Ovary (tissue), 3 donors: ENCODE data around the gene SNAPC3.
"Not testable (repeated sequence)": the region's sequence is repeated elsewhere in the genome, so short reads cannot be mapped to it uniquely, and the experiment has no call there.

ENCODE experiments used
- CTCF ChIP-seq, 3 donors: fragments of 450-650 bp in 2 of 3; fragments of 200-600 bp in 1 of 3; IDR thresholded peaks; one replicate each; pipeline versions ENCODE4 v1.5.1 to v1.8.0; 2016 to 2022; ENCODE audit warnings: antibody characterized with exemption in 3 of 3, mild to moderate bottlenecking in 1 of 3
- EP300 ChIP-seq: sonication (generic); formaldehyde crosslinking; IDR thresholded peaks from one replicate; pipeline ENCODE4 v1.6.1; 2017; ENCODE audit warnings: antibody characterized with exemption
- donor health status: DM: no; HTN: no; CAD: no.

GRCh38 chr9:15442264-15442663, 19.6 kb downstream of the SNAPC3 start:
- not testable (repeated sequence) for TF ChIP-seq EP300; CTCF (IDR thresholded peaks at IDR 0.05)
